GM18909 (cell line): ENCODE measurements around the gene ADGRL3.
"Not testable (repeated sequence)": the region's sequence is repeated elsewhere in the genome, so short reads cannot be mapped to it uniquely, and the experiment has no call there.

Source experiments
- ATAC-seq: cut with Tn5 transposase; IDR thresholded peaks from one replicate; pipeline ENCODE4 v1.9.1; 2021; ENCODE audit warnings: mild to moderate bottlenecking; ENCODE audit not compliant: unreplicated experiment, poor library complexity

Gene ADGRL3

GRCh38 chr4:61769444-61770167 lies 569.5 kb downstream of the ADGRL3 start:
- ATAC-seq = not testable (repeated sequence)

GRCh38 chr4:61770456-61770855 lies 570.3 kb downstream of the ADGRL3 start:
- no peak for ATAC-seq

DNA sequence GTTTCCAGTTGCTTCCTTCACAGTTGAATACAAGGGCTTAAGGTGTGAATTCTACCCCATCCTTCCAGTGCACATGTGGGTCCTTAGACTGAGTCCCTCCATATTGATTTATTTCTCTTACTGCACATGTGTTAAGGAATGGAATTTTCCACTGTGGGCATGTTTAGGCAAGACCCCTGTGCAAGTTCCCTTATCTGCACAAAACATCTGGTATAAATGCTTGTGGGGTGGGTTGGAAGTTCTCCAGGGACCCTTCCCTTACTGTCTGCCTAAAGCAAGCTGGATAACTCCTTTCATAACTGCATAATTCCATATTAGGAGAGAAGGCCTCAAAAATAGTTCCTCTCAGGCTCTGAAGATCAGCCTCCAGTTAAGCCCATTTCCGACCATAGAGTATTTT lies 570.9 kb downstream of the ADGRL3 start:
- no peak for ATAC-seq

GRCh38 chr4:61772126-61772525 lies 572.0 kb downstream of the ADGRL3 start:
- no peak for ATAC-seq

GRCh38 chr4:61773655-61774245 lies 573.6 kb downstream of the ADGRL3 start:
- ATAC-seq = no peak

DNA sequence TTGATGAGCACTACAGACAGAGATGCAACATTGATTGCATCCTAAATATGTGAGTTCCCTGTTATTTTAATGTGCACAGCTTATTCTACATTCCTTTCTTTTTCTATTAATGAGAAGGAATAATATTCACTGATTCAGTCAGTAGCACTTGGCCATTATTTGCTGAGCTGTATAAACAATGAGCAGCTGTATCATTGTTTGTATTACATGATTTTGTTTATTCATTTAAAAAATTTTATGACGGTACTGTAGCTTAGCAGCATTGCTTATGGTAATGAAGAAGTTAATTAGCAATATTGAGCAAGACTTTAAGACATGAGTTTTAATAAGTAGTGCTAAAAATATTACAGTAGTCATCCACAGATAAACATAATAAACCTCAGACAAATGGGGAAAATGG lies 582.0 kb downstream of the ADGRL3 start:
- no peak for ATAC-seq

- peak; percentile 52 for ATAC-seq
Measured at GRCh38 chr4:61783050-61783449, 582.9 kb downstream of the ADGRL3 start.

- ATAC-seq = no peak
Measured at GRCh38 chr4:61785761-61786160, 585.6 kb downstream of the ADGRL3 start.

GRCh38 chr4:61786211-61786610 lies 586.1 kb downstream of the ADGRL3 start:
- no peak for ATAC-seq

- no peak for ATAC-seq
Measured at GRCh38 chr4:61795998-61796397, 595.9 kb downstream of the ADGRL3 start.

- no peak for ATAC-seq
Measured at GRCh38 chr4:61799794-61800193, 599.7 kb downstream of the ADGRL3 start.

DNA sequence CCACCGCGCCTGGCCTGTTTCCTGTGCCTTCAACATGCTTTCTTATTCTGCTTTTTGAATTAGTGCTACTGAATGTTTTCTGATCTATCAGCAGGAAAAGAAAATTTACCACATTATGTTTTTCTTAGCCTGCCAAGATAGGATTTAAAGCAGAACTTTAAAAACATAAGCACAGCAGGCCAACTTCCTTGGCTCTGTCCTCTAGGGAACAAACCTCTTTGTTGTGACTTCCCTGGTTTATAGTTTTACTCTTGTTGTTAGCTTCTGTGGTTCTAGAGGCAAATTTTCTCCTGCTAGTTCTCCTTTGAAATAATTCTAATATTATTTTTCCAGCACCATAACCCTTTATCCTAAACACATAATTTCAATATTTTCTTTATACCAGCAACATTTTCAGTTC lies 605.1 kb downstream of the ADGRL3 start:
- no peak for ATAC-seq

- ATAC-seq = no peak
Measured at GRCh38 chr4:61805979-61806378, 605.9 kb downstream of the ADGRL3 start.

- ATAC-seq = no peak
Measured at GRCh38 chr4:61812171-61812570, 612.0 kb downstream of the ADGRL3 start.

GRCh38 chr4:61817071-61817470 lies 616.9 kb downstream of the ADGRL3 start:
- ATAC-seq = no peak

DNA sequence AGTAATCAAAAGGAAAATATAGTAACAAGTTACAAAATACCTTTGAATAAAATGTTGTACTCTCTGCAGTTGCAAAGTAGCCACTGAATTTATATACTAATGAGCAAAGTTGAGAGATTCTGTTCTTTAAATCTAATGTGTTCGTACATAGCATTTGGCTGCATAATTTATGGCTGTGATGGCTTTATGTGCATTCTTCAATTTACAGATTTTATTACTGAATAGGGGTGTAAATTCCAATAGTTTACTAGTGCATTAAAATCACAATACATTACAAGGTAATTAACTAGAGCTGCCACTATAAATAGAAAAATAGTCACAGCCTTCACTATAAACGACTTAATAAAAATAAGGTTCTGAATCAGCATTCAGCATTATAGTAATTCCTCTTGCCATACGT lies 620.0 kb downstream of the ADGRL3 start:
- no peak for ATAC-seq

GRCh38 chr4:61824454-61824853 lies 624.3 kb downstream of the ADGRL3 start:
- ATAC-seq = no peak

- no peak for ATAC-seq
Measured at GRCh38 chr4:61827907-61828391, 627.8 kb downstream of the ADGRL3 start.

- ATAC-seq = no peak
Measured at GRCh38 chr4:61828960-61829359, 628.8 kb downstream of the ADGRL3 start.

DNA sequence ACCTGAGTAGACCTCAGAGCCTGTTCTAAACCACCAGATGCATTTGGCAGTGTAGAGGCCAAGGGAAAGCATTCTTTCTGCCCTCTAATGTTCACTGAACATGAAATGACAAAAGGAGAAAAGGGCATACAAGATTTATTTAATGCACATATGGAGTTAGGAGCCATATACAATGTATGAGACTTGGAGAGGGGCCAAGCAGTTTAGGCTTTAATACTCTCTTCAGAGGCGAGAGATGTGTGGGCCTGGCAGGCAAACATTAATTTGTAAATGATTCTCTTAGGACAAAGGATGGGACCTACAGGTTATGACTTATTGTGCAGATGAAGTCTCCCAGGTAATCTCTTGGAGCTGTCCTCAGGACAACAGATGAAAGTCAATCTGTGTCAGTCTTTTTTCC lies 631.9 kb downstream of the ADGRL3 start:
- ATAC-seq = no peak

- ATAC-seq = no peak
Measured at GRCh38 chr4:61837395-61837794, 637.3 kb downstream of the ADGRL3 start.

GRCh38 chr4:61838072-61838471 lies 637.9 kb downstream of the ADGRL3 start:
- no peak for ATAC-seq
